Activated CD8-positive, alpha-beta memory T cell treated with anti-CD3 and anti-CD28 coated beads, Interleukin-2, amount 50 U/mL, for 1 hour (primary cell): ENCODE data around the gene POLR2C.
"Not testable (repeated sequence)": the region's sequence is repeated elsewhere in the genome, so short reads cannot be mapped to it uniquely, and the experiment has no call there.

Source experiments
- DNase-seq: peaks from one replicate; pipeline ENCODE4 v3.0.0-alpha.2; 2020; ENCODE audit errors: extremely low read depth

POLR2C gene

GRCh38 chr16:57462209-57462977 lies at the start of gene POLR2C:
POLR2C (plus strand) TSS chr16:57462679; CDS start chr16:57462725, 46 bp downstream.
- peak; percentile 69 for DNase-seq

GRCh38 chr16:57413301-57413730 lies 49.2 kb upstream of the POLR2C start:
- no peak for DNase-seq

GRCh38 chr16:57413733-57414132 lies 48.7 kb upstream of the POLR2C start:
- DNase-seq, result no peak

GRCh38 chr16:57416084-57416483 lies 46.4 kb upstream of the POLR2C start:
- no peak for DNase-seq

GRCh38 chr16:57419506-57419905 lies 43.0 kb upstream of the POLR2C start:
- no peak for DNase-seq

- DNase-seq, result no peak
These were observed 40.2 kb upstream of the POLR2C start for GRCh38 chr16:57422026-57422944.

GRCh38 chr16:57423152-57423551 lies 39.3 kb upstream of the POLR2C start:
- no peak for DNase-seq

- DNase-seq, result no peak
These were observed 37.9 kb upstream of the POLR2C start for GRCh38 chr16:57424583-57424982.

- DNase-seq, result no peak
These were observed 36.1 kb upstream of the POLR2C start for GRCh38 chr16:57426356-57426755.

- no peak for DNase-seq
These were observed 35.2 kb upstream of the POLR2C start for GRCh38 chr16:57427307-57427706.

- DNase-seq, result no peak
These were observed 34.7 kb upstream of the POLR2C start for GRCh38 chr16:57427824-57428223.

GRCh38 chr16:57430955-57431354 lies 31.5 kb upstream of the POLR2C start:
- DNase-seq, result no peak

- no peak for DNase-seq
These were observed 30.0 kb upstream of the POLR2C start for GRCh38 chr16:57432505-57432904.

- DNase-seq, result no peak
These were observed 29.5 kb upstream of the POLR2C start for GRCh38 chr16:57432989-57433388.

GRCh38 chr16:57434003-57434402 lies 28.5 kb upstream of the POLR2C start:
- no peak for DNase-seq

GRCh38 chr16:57435838-57436237 lies 26.6 kb upstream of the POLR2C start:
- no peak for DNase-seq

- not testable (repeated sequence) for DNase-seq
These were observed 22.5 kb upstream of the POLR2C start for GRCh38 chr16:57439947-57440346.

GRCh38 chr16:57440551-57440950 lies 21.9 kb upstream of the POLR2C start:
- DNase-seq, result not testable (repeated sequence)

GRCh38 chr16:57444711-57445110 lies 17.8 kb upstream of the POLR2C start:
- no peak for DNase-seq

GRCh38 chr16:57445510-57445909 lies 17.0 kb upstream of the POLR2C start:
- DNase-seq, result no peak

GRCh38 chr16:57446531-57447185 lies 15.8 kb upstream of the POLR2C start:
- DNase-seq, result no peak
